ENCODE results near the gene TMEM19.
A peak's percentile ranks its signal among the peaks of the same experiment; 100 is the strongest.

Gene TMEM19

GRCh38 chr12:71710276-71711125 is 24.6 kb downstream of the TMEM19 start:
- DNase-seq (ENCODE audit: low read depth in 1 of 2, low spot score in 1 of 2) = no peak

GRCh38 chr12:71718611-71719010 is 32.7 kb downstream of the TMEM19 start:
- DNase-seq (ENCODE audit: low read depth in 1 of 2, low spot score in 1 of 2) = no peak

GRCh38 chr12:71719647-71720370 is 33.9 kb downstream of the TMEM19 start:
- no peak for DNase-seq (ENCODE audit: low read depth in 1 of 2, low spot score in 1 of 2)

- DNase-seq (ENCODE audit: low read depth in 1 of 2, low spot score in 1 of 2) = no peak
Observed at GRCh38 chr12:71721783-71722505, 36.1 kb downstream of the TMEM19 start.

- DNase-seq (ENCODE audit: low read depth in 1 of 2, low spot score in 1 of 2) = no peak
Observed at GRCh38 chr12:71725011-71725410, 39.1 kb downstream of the TMEM19 start.

GRCh38 chr12:71726548-71726947 is 40.7 kb downstream of the TMEM19 start:
- DNase-seq (ENCODE audit: low read depth in 1 of 2, low spot score in 1 of 2) = no peak

GRCh38 chr12:71727958-71728357 is 42.1 kb downstream of the TMEM19 start:
- no peak for DNase-seq (ENCODE audit: low read depth in 1 of 2, low spot score in 1 of 2)

GRCh38 chr12:71730936-71731335 is 45.1 kb downstream of the TMEM19 start:
- no peak for DNase-seq (ENCODE audit: low read depth in 1 of 2, low spot score in 1 of 2)

- DNase-seq (ENCODE audit: low read depth in 1 of 2, low spot score in 1 of 2) = no peak
Observed at GRCh38 chr12:71731439-71732356, 45.8 kb downstream of the TMEM19 start.

GRCh38 chr12:71732357-71732712 is 46.5 kb downstream of the TMEM19 start:
- DNase-seq (ENCODE audit: low read depth in 1 of 2, low spot score in 1 of 2) = no peak

GRCh38 chr12:71737197-71737596 is 51.3 kb downstream of the TMEM19 start:
- DNase-seq (ENCODE audit: low read depth in 1 of 2, low spot score in 1 of 2) = no peak

GRCh38 chr12:71742998-71743397 is 57.1 kb downstream of the TMEM19 start:
- no peak for DNase-seq (ENCODE audit: low read depth in 1 of 2, low spot score in 1 of 2)

GRCh38 chr12:71744522-71745300 is 58.8 kb downstream of the TMEM19 start:
- DNase-seq (ENCODE audit: low read depth in 1 of 2, low spot score in 1 of 2) = no peak

GRCh38 chr12:71746974-71747611 is 61.2 kb downstream of the TMEM19 start:
- peak in 1 of 2 donors; percentile 40 for DNase-seq (ENCODE audit: low read depth in 1 of 2, low spot score in 1 of 2)

GRCh38 chr12:71748081-71748850 is 62.4 kb downstream of the TMEM19 start:
- no peak for DNase-seq (ENCODE audit: low read depth in 1 of 2, low spot score in 1 of 2)

- DNase-seq (ENCODE audit: low read depth in 1 of 2, low spot score in 1 of 2) = no peak
Observed at GRCh38 chr12:71749666-71750065, 63.8 kb downstream of the TMEM19 start.

GRCh38 chr12:71752891-71753290 is 67.0 kb downstream of the TMEM19 start:
- DNase-seq (ENCODE audit: low read depth in 1 of 2, low spot score in 1 of 2) = no peak

All from activated CD4-positive, alpha-beta T cell treated with anti-CD3 and anti-CD28 coated beads, Interleukin-2, amount 50 U/mL, for 24 hours (primary cell).